ENCODE results near the gene SERPINA3. TPM values are rescaled to one million over a fixed set of nuclear protein-coding genes. Genes with fewer than 3 reads are reported as not detected.

SERPINA3 gene
- polyA plus RNA-seq, 1 donor (not counting 4 experiments of a cell fraction or from before 2014, with no cell fraction given): 0.50 TPM

DNA sequence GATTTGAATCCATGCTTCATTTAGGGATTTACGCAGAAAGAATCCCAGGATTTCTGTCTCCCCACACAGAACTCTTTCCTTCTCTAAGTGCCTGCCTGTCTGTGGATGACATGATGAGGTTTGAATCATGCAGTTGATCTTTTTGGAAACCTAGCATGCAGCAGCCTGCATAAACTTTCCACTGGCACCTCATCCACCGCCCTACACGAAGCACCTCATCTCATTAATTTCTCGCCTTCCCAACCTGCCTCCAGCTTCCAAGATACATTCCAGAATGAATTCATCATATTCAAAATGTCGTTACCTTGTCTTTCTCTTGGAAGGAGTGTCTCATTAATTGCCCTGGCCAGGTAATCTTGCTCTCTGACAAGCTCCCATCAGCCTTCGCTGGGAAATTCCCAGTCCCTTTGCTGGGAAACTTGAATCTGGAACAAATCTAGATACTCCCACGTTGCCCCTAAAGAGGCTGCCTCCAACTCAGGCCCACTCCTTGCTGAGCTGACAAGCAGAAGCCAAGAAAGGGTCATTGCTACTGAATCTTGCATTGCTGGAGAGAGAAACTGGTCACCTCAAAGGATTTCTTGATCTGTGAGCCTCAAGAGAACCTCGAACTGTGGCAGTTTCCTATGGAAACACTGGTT, 48.2 kb downstream of the SERPINA3 start:
- H3K79me2 ChIP-seq (ENCODE audit: control insufficient read depth, insufficient read depth, low read length): no peaks in the 10 kb centered on the region
- H3K27ac ChIP-seq (ENCODE audit: control insufficient read depth, insufficient read depth, low read length): no peak overlapping the region
- TF ChIP-seq EZH2 (IDR thresholded peaks at IDR 0.05; ENCODE audit: low read length): no peak
- no peak for TF ChIP-seq CTCF (optimal IDR thresholded peaks at IDR 0.05 in 1 of 3, IDR thresholded peaks at IDR 0.05 in 1 of 3, conservative IDR thresholded peaks at IDR 0.05 in 1 of 3; ENCODE audit: extremely low read depth in 1 of 3, insufficient read depth in 2 of 3, low read length in 3 of 3)
- FAIRE-seq (peak; percentile 44), DNase-seq (ENCODE audit: low read depth, low spot score) (peak; percentile 13)
- H3K9me3 ChIP-seq (ENCODE audit: control insufficient read depth, low read depth, low read length): no peaks in the 10 kb centered on the region
- dilution Hi-C loops (cut with MboI; ENCODE audit: extremely low pct_ligation_motif_present, low sequenced_read_pairs): no loop called here
- no peaks in the 10 kb centered on the region for H4K20me1 ChIP-seq (ENCODE audit: control insufficient read depth, extremely low read depth, insufficient read depth, low read length)
- H3K9ac ChIP-seq (ENCODE audit: control insufficient read depth, extremely low read depth, insufficient read depth, low read length): no peak overlapping the region
- peaks cover 6% of the 10 kb centered on the region for H3K4me1 ChIP-seq (ENCODE audit: control insufficient read depth, extremely low read depth, insufficient read depth, low read length)
- no peak overlapping the region for H2AFZ ChIP-seq (ENCODE audit: control insufficient read depth, low read length)
- no peaks in the 10 kb centered on the region for H3K36me3 ChIP-seq (ENCODE audit: control insufficient read depth in 2 of 2, extremely low read depth in 1 of 2, insufficient read depth in 2 of 2, low read length in 2 of 2)
- H3K27me3 ChIP-seq (ENCODE audit: control insufficient read depth, extremely low read depth, insufficient read depth, low read length): no peaks in the 10 kb centered on the region
- H3K4me3 ChIP-seq (ENCODE audit: control insufficient read depth in 2 of 3, extremely low read depth in 1 of 3, insufficient read depth in 2 of 3, low read depth in 1 of 3, low read length in 3 of 3): no peak overlapping the region
- H3K9me1 ChIP-seq (ENCODE audit: control insufficient read depth, extremely low read depth, insufficient read depth, low read length): no peaks in the 10 kb centered on the region
- no peak overlapping the region for H3K4me2 ChIP-seq (ENCODE audit: control insufficient read depth, extremely low read depth, insufficient read depth, low read depth, low read length)

GRCh38 chr14:94663538-94663937, 51.3 kb downstream of the SERPINA3 start:
- no peak for FAIRE-seq
- Histone ChIP-seq H3K27me3 (ENCODE audit: control insufficient read depth, extremely low read depth, insufficient read depth, low read length) (no peaks in the 10 kb centered on the region), H3K27ac (ENCODE audit: control insufficient read depth, insufficient read depth, low read length) (no peak overlapping the region), H3K4me1 (ENCODE audit: control insufficient read depth, extremely low read depth, insufficient read depth, low read length) (peaks cover 6% of the 10 kb centered on the region), H3K4me3 (ENCODE audit: control insufficient read depth in 2 of 3, extremely low read depth in 1 of 3, insufficient read depth in 2 of 3, low read depth in 1 of 3, low read length in 3 of 3) (no peak overlapping the region), H3K9me3 (ENCODE audit: control insufficient read depth, low read depth, low read length) (no peaks in the 10 kb centered on the region), H3K36me3 (ENCODE audit: control insufficient read depth in 2 of 2, extremely low read depth in 1 of 2, insufficient read depth in 2 of 2, low read length in 2 of 2) (no peaks in the 10 kb centered on the region), H2AFZ (ENCODE audit: control insufficient read depth, low read length) (no peak overlapping the region), H3K9me1 (ENCODE audit: control insufficient read depth, extremely low read depth, insufficient read depth, low read length) (no peaks in the 10 kb centered on the region), H3K9ac (ENCODE audit: control insufficient read depth, extremely low read depth, insufficient read depth, low read length) (no peak overlapping the region), H3K79me2 (ENCODE audit: control insufficient read depth, insufficient read depth, low read length) (no peaks in the 10 kb centered on the region), H4K20me1 (ENCODE audit: control insufficient read depth, extremely low read depth, insufficient read depth, low read length) (no peaks in the 10 kb centered on the region), H3K4me2 (ENCODE audit: control insufficient read depth, extremely low read depth, insufficient read depth, low read depth, low read length) (no peak overlapping the region)
- DNase-seq (ENCODE audit: low read depth, low spot score): no peak
- TF ChIP-seq EZH2 (IDR thresholded peaks at IDR 0.05; ENCODE audit: low read length): no peak
- no peak for TF ChIP-seq CTCF (optimal IDR thresholded peaks at IDR 0.05 in 1 of 3, IDR thresholded peaks at IDR 0.05 in 1 of 3, conservative IDR thresholded peaks at IDR 0.05 in 1 of 3; ENCODE audit: extremely low read depth in 1 of 3, insufficient read depth in 2 of 3, low read length in 3 of 3)
- dilution Hi-C loops (cut with MboI; ENCODE audit: extremely low pct_ligation_motif_present, low sequenced_read_pairs): no loop called here
